KOPT-K1 (cell line): ENCODE data around the gene SLC16A6.
A peak's percentile ranks its signal among the peaks of the same experiment; 100 is the strongest.
"Not testable (repeated sequence)": the region's sequence is repeated elsewhere in the genome, so short reads cannot be mapped to it uniquely, and the experiment has no call there.

Experiments used
- H3K27ac ChIP-seq: fragments of 200-600 bp; sonication (generic); 2 replicates; pipeline ENCODE4 v1.5.1; 2016; ENCODE audit warnings: antibody characterized with exemption, mild to moderate bottlenecking, low read depth, low read length; ENCODE audit not compliant: poor library complexity, severe bottlenecking
- H3K36me3 ChIP-seq: fragments of 200-600 bp; sonication (generic); 2 replicates; pipeline ENCODE4 v1.5.1; 2017; ENCODE audit warnings: antibody characterized with exemption, mild to moderate bottlenecking, low read length, moderate library complexity; ENCODE audit not compliant: insufficient read depth
- H3K9me3 ChIP-seq: fragments of 200-600 bp; sonication (generic); 2 replicates; pipeline ENCODE4 v1.5.1; 2017; ENCODE audit warnings: antibody characterized with exemption, low read length, mild to moderate bottlenecking; ENCODE audit not compliant: insufficient read depth, poor library complexity, severe bottlenecking

Gene SLC16A6

DNA sequence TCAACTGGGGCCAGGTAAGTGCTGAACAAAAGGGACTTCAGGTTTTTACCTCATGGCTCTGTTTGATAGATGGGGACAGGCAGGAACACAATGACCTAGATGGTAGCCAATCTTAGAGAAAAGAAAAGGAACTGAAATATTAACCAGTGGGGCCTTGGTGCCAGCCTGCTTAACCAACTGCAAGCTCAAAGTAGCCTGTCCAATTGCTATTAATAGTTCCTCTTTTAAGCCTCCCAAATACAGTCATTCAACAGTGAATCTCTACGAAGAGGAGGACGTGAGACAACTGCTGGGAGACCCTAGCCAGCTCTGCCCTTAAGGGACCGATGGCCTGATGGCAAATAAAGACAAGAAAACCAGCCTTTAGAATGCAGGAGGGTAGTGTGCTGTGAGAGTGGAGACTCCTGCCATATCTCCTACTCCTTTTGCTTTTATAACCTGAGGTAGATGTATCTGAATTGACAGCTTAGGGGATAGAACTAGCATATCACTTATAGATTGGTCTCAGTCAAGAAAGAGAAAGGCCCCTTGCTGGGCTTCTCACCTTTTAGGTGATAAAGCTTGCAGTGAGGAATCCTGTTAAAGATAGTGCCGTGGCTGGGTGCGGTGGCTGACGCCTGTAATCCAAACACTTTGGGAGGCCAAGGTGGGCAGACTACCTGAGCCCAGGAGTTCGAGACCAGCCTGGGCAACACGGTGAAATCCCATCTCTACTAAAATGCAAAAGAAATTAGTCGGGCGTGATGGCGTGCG lies 28.7 kb upstream of the SLC16A6 start:
- no peak overlapping the region for H3K27ac ChIP-seq
- no peaks in the 10 kb centered on the region for H3K36me3 ChIP-seq
- H3K9me3 ChIP-seq, result no peaks in the 10 kb centered on the region

DNA sequence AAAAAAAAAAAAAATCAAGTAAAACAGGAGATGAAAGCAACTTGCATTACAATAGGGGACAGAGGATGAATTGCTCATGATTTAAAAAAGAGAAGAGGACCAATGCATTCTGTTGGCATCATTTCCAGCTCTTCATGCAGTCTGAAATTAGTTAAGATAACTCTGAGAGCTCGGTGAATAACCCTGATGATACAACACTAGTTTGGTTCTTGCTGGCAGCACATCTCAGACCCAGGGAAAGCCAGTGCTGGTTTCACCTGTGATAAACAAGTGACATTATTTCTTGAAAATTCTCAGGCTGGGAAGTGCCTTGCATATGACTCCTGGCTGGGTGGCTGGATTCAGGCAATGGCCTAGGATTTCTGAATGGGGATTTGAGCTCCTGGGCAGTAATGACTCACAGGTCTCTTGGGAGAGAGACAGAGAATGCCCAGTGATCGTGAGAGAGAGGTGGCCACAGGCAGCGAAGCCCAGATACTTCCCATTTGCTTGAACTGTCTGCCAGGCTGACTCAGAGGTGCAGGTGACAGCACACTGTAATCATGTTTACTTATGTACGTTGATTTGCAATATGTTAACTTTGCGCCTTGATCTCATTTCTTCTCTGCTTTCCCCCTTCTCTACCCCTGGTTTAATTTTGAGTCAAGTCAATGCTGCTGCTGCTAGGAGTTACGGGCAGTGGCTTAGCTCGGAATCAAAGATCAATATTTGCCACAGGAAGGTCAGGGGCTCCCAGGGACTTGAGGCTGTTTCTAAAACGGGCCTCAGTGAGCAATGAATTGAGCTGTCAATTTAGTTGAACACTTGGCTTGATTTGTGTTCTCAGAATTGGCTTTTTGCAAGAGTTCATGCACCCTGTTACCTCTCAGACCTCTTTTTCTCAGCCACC lies 27.4 kb upstream of the SLC16A6 start:
- H3K36me3 ChIP-seq, result no peaks in the 10 kb centered on the region
- no peaks in the 10 kb centered on the region for H3K9me3 ChIP-seq
- no peak overlapping the region for H3K27ac ChIP-seq

GRCh38 chr17:68317458-68317857 lies 26.5 kb upstream of the SLC16A6 start:
- Histone ChIP-seq H3K36me3 (no peaks in the 10 kb centered on the region), H3K27ac (peak overlapping the region; percentile 2), H3K9me3 (no peaks in the 10 kb centered on the region)

DNA sequence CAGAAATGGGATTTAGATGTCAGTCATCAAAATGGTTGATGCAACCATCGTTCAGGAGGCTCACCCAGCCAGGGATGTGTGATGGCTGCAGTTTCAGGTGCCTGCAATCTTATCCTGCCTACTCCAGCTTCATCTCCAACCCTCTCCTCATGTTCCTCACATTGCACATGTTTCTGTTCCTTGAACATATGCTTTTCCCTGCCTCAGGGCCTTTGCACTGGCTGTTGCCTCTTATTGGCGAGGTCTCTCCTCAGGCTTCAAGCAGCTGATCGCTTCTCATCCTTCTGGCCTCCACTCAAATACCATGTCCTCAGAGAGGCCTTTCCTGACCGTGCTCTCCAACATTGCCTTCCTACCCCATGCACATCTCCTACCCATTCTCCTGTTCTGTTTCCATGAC lies 25.0 kb upstream of the SLC16A6 start:
- Histone ChIP-seq H3K9me3 (no peaks in the 10 kb centered on the region), H3K27ac (no peak overlapping the region), H3K36me3 (no peaks in the 10 kb centered on the region)

GRCh38 chr17:68314916-68315535 lies 24.1 kb upstream of the SLC16A6 start:
- Histone ChIP-seq H3K9me3 (no peaks in the 10 kb centered on the region), H3K27ac (no peak overlapping the region), H3K36me3 (no peaks in the 10 kb centered on the region)

GRCh38 chr17:68310152-68310551 lies 19.2 kb upstream of the SLC16A6 start:
- Histone ChIP-seq H3K36me3 (0 out of 2 replicates have a peak, but pooled peaks cover 6% of the 10 kb centered on the region), H3K9me3 (no peaks in the 10 kb centered on the region), H3K27ac (no peak overlapping the region)

DNA sequence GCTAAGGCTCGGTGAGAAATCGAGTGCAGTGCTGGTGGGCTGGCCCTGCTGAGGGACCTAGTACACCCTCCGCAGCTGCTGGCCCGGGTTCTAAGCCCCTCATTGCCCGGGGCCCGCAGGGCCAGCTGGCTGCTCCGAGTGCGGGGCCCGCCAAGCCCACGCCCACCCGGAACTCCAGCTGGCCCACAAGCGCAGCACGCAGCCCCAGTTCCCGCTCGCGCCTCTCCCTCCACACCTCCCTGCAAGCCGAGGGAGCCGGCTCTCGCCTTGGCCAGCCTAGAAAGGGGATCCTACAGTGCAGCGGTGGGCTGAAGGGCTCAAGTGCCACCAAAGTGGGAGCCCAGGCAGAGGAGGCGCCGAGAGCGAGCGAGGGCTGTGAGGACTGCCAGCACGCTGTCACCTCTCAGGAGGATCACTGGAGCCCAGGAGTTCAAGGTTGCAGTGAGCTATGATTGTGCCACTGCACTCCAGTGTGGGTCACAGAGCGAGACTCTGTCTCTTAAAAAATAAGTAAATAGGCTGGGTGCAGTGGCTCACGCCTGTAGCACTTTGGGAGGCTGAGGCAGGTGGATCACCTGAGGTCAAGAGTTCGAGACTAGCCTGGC lies 18.2 kb upstream of the SLC16A6 start:
- not testable (repeated sequence) for H3K36me3 ChIP-seq, H3K9me3 ChIP-seq, H3K27ac ChIP-seq

DNA sequence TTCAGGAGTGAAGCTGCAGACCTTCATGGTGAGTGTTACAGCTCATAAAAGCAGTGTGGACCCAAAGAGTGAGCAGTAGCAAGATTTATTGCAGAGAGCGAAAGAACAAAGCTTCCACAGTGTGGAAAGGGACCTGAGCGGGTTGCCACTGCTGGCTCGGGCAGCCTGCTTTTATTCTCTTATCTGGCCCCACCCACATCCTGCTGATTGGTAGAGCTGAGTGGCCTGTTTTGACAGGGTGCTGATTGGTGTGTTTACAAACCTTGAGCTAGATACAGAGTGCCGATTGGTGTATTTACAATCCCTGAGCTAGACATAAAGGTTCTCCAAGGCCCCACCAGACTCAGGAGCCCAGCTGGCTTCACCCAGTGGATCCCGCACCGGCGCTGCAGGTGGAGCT lies 17.6 kb upstream of the SLC16A6 start:
- not testable (repeated sequence) for H3K36me3 ChIP-seq, H3K27ac ChIP-seq, H3K9me3 ChIP-seq

- H3K9me3 ChIP-seq, result no peaks in the 10 kb centered on the region
Measured at GRCh38 chr17:68307443-68307842, 16.5 kb upstream of the SLC16A6 start.

GRCh38 chr17:68306819-68307218 lies 15.9 kb upstream of the SLC16A6 start:
- Histone ChIP-seq H3K36me3 (0 out of 2 replicates have a peak, but pooled peaks cover 6% of the 10 kb centered on the region), H3K9me3 (no peaks in the 10 kb centered on the region), H3K27ac (no peak overlapping the region)

More at GRCh38 chr17:68307443-68307842, 16.5 kb upstream of the SLC16A6 start:
- no peak overlapping the region for H3K27ac ChIP-seq
- H3K36me3 ChIP-seq, result 0 out of 2 replicates have a peak, but pooled peaks cover 6% of the 10 kb centered on the region

- Histone ChIP-seq H3K36me3 (0 out of 2 replicates have a peak, but pooled peaks cover 6% of the 10 kb centered on the region), H3K9me3 (no peaks in the 10 kb centered on the region), H3K27ac (no peak overlapping the region)
Measured at GRCh38 chr17:68305142-68305541, 14.2 kb upstream of the SLC16A6 start.

GRCh38 chr17:68304706-68305105 lies 13.8 kb upstream of the SLC16A6 start:
- 0 out of 2 replicates have a peak, but pooled peaks cover 6% of the 10 kb centered on the region for H3K36me3 ChIP-seq
- no peaks in the 10 kb centered on the region for H3K9me3 ChIP-seq
- H3K27ac ChIP-seq, result no peak overlapping the region

DNA sequence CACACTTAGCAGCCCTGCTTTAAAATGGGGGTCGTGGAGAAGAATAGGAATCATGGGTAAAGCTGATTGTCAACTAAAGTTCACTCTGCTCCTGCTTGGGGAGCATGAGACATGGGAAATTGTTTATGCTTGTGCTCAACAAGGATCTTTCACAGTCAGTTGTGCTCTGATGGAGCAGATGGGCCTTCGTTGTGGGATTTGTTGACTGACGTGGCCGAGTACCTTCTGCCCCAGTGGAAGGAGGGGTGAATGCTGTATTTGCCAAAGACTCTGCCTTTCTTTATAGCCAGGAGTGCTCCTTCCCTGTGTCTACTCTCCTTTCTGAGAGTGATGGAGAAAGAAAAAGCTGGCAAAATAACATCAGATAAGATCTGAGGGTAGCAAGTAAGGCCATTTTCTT lies 11.7 kb upstream of the SLC16A6 start:
- H3K27ac ChIP-seq, result no peak overlapping the region
- H3K36me3 ChIP-seq, result 0 out of 2 replicates have a peak, but pooled peaks cover 5% of the 10 kb centered on the region
- H3K9me3 ChIP-seq, result peaks cover 3% of the 10 kb centered on the region

GRCh38 chr17:68302066-68302564 lies 11.2 kb upstream of the SLC16A6 start:
- Histone ChIP-seq H3K36me3 (no peaks in the 10 kb centered on the region), H3K27ac (no peak overlapping the region), H3K9me3 (peaks cover 3% of the 10 kb centered on the region)
